Measurements from ENCODE around the gene LCMT1. TPM values are rescaled to one million over a fixed set of nuclear protein-coding genes. Genes with fewer than 3 reads are reported as not detected.
"Not testable (repeated sequence)": the region's sequence is repeated elsewhere in the genome, so short reads cannot be mapped to it uniquely, and the experiment has no call there.

LCMT1 gene
- total RNA-seq, 2 donors from 2014 or later, result 43.8 to 55.8 TPM

DNA sequence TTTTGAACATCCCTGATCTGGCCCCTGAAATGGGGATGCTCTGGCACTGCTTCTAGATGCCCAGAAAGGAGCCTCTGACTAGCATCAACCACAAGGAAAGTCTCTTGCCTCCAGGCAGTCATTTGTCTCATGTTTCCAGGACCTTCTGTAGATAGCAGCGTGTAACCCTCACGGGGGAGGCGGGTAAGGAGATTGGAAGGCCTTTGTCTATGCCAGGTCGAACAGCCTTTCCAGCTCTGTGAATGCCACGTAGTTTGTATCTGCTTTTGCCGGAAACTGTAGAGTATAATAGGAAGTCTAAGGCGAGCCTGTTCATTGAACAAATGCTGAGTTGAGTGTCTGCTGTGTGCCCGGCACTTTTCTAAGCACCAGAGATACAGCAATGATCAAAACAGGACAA lies 61.3 kb downstream of the LCMT1 start:
- intact Hi-C loops (cut with DNase I, micrococcal nuclease), result no loop called here
- no peak for DNase-seq
- ATAC-seq, result no peak

DNA sequence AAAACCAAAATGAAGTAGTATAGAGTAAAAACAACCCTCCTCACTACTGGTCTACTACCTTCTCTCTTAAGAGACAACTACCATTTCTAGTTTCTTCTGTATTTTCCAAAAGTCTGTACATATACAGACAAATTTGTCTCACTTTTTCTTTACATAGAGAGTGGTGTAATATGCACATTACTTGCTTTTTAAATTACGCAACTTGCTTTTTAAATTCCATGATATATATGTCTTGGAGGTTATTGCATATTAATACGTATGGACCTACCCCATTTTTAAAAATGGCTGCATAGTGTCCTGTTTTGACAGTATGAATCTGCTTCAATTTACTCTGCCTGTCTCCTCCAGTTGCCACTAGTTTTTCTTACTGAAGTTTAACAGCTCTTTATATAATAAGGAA lies 62.7 kb downstream of the LCMT1 start:
- no peak for DNase-seq
- intact Hi-C loops (cut with DNase I, micrococcal nuclease), result no loop called here
- no peak for ATAC-seq

GRCh38 chr16:25176136-25176535 lies 64.6 kb downstream of the LCMT1 start:
- ATAC-seq (no peak), DNase-seq (no peak)
- intact Hi-C loops (cut with DNase I, micrococcal nuclease), result no loop called here

- intact Hi-C loops (cut with DNase I, micrococcal nuclease), result no loop called here
- DNase-seq, result no peak
- peak; percentile 87 for ATAC-seq
These were observed 65.9 kb downstream of the LCMT1 start for GRCh38 chr16:25177512-25177830.

DNA sequence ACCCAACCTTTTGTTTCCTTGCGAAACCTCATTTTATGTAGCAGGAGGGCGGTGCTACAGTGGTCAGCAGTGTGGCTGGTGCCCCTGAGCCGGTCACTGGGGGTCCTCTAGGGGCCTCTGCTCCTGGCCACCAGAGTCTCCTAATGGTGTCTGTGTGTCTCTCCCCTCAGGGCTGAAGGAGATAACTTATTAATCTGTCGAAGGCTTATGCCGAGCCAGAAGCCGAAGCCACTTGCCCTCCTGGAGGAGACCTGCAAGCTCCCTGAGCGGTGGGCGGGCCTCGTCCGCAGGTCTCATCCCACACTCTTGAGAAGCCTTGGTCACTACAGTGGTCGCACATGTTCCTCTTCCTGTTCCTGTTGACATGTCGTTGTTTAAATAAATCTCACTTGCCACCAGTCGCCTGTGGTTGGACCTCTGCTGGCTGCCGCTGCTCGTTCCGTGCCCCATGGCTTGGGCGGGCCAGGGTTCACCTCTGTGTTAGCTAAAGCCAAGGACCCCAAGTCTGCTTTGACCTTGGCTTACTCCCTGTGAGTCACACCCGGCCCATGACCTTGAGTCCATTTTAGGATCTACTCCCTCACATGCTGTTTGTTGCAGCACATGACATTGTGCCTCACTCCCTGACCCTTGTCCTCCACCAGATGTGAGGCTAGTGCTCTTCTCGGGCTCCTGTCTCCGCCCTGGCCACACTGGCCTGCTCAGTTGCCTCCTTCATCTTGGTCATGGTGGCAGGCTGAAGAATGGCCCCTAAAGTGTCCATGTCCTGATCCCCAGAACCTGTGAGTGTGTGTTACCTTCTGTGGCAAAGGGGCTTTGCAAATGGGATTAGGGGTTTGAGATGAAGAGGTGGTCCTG lies 66.5 kb downstream of the LCMT1 start:
- intact Hi-C loops (cut with DNase I, micrococcal nuclease), result no loop called here
- ATAC-seq (peak; percentile 86), DNase-seq (peak; percentile 62 to 64)

DNA sequence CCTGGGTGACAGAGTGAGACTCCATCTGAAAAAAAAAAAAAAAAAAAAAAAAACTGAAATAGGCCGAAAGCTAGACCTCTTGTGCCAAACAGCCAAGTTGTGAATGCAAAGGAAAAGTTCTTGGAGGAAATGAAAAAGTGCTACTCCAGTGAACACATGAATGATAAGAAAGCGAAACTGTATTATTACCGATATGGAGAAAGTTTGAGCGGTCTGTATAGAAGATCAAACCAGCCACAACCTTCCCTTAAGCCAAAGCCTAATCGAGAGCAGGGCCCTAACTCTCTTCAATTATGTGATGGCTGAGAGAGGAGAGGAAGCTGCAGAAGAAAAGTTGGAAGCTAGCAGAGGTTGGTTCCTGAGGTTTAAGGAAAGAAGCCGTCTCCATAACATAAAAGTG lies 69.7 kb downstream of the LCMT1 start:
- DNase-seq; ATAC-seq; intact Hi-C loops (cut with DNase I, micrococcal nuclease): not testable (repeated sequence)

DNA sequence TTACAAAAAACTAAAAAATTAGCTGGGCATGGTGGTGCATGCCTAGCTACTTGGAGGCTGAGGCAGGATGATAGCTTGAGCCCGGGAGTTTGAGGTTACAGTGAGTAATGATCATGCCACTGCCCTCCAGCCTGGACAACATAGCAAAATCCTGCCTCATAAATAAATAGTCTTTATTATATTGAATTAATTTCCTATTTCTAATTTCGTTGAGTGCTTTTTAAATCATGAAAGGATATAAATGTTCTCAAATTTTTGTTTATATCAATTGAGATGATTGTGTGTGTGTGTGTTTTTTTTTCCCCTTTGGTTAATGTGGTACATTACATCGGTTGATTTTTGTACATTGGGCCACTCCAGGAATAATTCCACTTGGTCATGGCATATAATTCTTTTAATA lies 73.2 kb downstream of the LCMT1 start:
- intact Hi-C loops (cut with DNase I, micrococcal nuclease), result no loop called here
- DNase-seq (no peak), ATAC-seq (no peak)

GRCh38 chr16:25187491-25187795 lies 75.9 kb downstream of the LCMT1 start:
- DNase-seq (no peak), ATAC-seq (no peak)
- intact Hi-C loops (cut with DNase I, micrococcal nuclease), result no loop called here

- no peak for DNase-seq
- ATAC-seq, result no peak
- intact Hi-C loops (cut with DNase I, micrococcal nuclease), result no loop called here
These were observed 77.8 kb downstream of the LCMT1 start for GRCh38 chr16:25189305-25189704.

GRCh38 chr16:25192096-25192495 lies 80.6 kb downstream of the LCMT1 start:
- ATAC-seq, result no peak
- no peak for DNase-seq
- intact Hi-C loops (cut with DNase I, micrococcal nuclease), result no loop called here

GRCh38 chr16:25194273-25194878 lies 82.8 kb downstream of the LCMT1 start:
- no peak for DNase-seq
- ATAC-seq, result peak; percentile 87

GRCh38 chr16:25198021-25198420 lies 86.5 kb downstream of the LCMT1 start:
- ATAC-seq (peak; percentile 66), DNase-seq (no peak)
- intact Hi-C loops (cut with DNase I, micrococcal nuclease), result no loop called here

More at GRCh38 chr16:25194273-25194878, 82.8 kb downstream of the LCMT1 start:
- intact Hi-C loops (cut with DNase I, micrococcal nuclease), result no loop called here

- DNase-seq (no peak), ATAC-seq (no peak)
- intact Hi-C loops (cut with DNase I, micrococcal nuclease), result no loop called here
These were observed 87.9 kb downstream of the LCMT1 start for GRCh38 chr16:25199457-25199856.

DNA sequence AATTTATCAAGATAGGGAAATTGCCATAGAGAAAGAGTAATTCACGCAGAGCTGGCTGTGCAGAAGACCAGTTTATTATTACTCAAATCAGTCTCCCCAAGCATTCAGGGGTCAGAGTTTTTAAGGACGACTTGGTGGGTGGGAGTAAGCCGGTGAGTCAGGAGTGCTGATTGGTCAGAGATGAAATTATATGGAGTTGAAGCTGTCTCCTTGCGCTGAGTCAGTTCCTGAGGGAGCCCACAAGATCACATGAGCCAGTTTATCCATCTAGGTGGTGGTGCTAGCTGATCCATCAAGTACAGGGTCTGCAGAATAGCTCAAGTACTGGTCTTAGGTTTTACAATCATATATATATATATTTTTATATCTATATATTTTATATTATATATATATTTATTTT lies 99.2 kb downstream of the LCMT1 start:
- ATAC-seq (no peak), DNase-seq (no peak)
- intact Hi-C loops (cut with DNase I, micrococcal nuclease), result no loop called here

- no peak for ATAC-seq
- intact Hi-C loops (cut with DNase I, micrococcal nuclease), result no loop called here
- no peak for DNase-seq
These were observed 101.1 kb downstream of the LCMT1 start for GRCh38 chr16:25212636-25213035.

GRCh38 chr16:25213709-25214397 lies 102.3 kb downstream of the LCMT1 start:
- ATAC-seq (no peak), DNase-seq (no peak)
- intact Hi-C loops (cut with DNase I, micrococcal nuclease), result no loop called here

DNA sequence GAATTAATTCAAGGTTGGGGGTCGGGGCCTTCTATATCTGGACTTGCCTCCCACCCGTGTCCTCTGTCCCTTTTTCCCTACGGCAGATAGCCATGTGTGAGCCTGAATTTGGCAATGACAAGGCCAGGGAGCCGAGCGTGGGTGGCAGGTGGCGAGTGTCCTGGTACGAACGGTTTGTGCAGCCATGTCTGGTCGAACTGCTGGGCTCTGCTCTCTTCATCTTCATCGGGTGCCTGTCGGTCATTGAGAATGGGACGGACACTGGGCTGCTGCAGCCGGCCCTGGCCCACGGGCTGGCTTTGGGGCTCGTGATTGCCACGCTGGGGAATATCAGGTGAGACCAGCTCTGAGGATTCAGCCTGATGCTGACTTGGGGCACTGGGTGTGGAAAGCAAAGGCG lies 105.6 kb downstream of the LCMT1 start:
- ATAC-seq, result peak; percentile 0
- no peak for DNase-seq
- intact Hi-C loops (cut with DNase I, micrococcal nuclease), result no loop called here

DNA sequence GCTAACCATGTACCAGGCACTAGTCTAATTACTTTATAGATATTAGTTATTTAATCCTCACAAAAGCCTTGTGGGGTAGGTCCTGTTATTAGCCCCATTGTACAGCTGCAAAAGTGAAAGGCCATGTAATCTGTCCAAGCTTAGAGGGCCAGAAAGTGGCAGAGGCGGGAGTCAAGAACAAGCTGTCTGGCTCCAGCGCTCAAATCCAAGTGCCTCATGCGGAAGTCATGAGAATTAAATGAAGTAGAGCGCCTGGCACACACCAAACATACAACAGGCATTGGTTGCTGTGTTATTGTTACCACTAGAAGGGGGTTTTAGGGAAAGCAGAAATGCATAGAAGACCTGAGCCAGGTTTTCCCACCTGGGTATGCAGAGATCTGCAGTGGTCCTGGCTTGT lies 106.4 kb downstream of the LCMT1 start:
- no peak for ATAC-seq
- intact Hi-C loops (cut with DNase I, micrococcal nuclease), result no loop called here
- no peak for DNase-seq

DNA sequence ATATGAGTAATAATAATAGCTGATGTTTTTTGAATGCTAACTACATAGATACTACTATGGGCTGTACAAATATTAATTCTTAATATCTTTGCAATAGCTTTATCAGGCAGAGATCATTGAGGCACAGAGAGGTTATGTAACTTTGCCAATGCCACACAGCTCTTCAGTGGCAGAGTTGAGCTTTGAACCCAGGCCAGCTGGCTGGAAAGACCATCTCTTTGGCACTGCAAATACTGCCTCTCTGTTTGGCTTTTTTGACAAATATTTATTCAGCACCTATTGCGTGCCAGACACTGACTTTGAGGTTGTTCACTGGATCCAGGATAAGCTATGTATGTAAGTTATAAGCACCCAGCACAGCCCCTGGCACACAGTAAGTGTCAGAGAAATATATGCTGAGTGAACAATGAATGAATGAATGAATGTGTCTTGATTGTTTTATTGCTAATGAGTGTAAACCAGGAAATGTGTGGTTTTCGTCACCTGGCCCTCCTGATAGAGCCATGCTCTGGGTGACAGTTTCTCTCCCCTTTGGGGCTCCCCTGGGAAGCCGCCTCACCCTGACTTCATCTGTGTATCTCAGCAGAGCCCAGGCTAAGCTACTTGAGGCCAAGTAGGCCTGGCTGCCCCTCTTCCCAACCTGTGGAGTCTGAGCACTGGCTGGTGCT lies 107.7 kb downstream of the LCMT1 start:
- intact Hi-C loops (cut with DNase I, micrococcal nuclease), result no loop called here
- no peak for ATAC-seq

DNA sequence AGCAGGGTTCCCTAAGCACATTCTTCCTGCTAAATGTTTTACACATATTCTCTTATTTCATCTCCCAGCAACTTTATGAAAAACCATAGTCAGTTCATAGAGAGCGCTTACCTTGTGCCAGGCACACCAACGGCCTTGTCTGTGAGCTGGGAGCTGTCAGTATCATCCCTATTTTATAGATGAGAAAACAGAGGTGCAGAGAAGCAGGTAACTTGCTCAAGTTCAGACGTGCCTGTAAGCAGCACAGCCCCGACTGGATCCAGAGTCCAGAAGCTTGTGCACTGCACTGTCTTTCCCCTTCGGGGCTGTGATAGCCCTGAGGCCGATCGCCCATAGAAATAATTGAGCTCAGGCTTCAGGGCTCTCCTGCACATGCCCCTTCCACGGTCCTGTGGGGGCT lies 111.4 kb downstream of the LCMT1 start:
- intact Hi-C loops (cut with DNase I, micrococcal nuclease), result loop anchor here (10.0 kb wide), 2 partner anchors 98 to 168 kb away; no protein-coding TSS in a partner anchor
- ATAC-seq (no peak), DNase-seq (no peak)

More for the DNA sequence above, 107.7 kb downstream of the LCMT1 start:
- DNase-seq, result no peak

Measured in left colon (tissue), 2 donors.